Testis (tissue), 3 donors: Measurements from ENCODE around the gene USP20. TPM values are rescaled to one million over a fixed set of nuclear protein-coding genes. Genes with fewer than 3 reads are reported as not detected.

Experiments used
- DNase-seq: peaks from one replicate; pipeline ENCODE4 v3.0.0-alpha.2; 2019
- H3K27ac ChIP-seq, 2 donors: fragments of 200-600 bp; sonication (generic); one replicate each; pipeline ENCODE4 v1.5.1; 2019
- H3K27me3 ChIP-seq: fragments of 200-600 bp; sonication (generic); one replicate; pipeline ENCODE4 v1.5.1; 2019
- H3K36me3 ChIP-seq: fragments of 200-600 bp; sonication (generic); one replicate; pipeline ENCODE4 v1.5.1; 2017; ENCODE audit warnings: low read depth; ENCODE audit errors: missing control alignments
- H3K4me1 ChIP-seq: fragments of 200-600 bp; sonication (generic); one replicate; pipeline ENCODE4 v1.5.1; 2019
- H3K4me3 ChIP-seq, 2 donors: fragments of 200-600 bp; sonication (generic); one replicate each; pipeline ENCODE4 v1.5.1; 2017 to 2019
- H3K9me3 ChIP-seq: fragments of 200-600 bp; sonication (generic); one replicate; pipeline ENCODE4 v1.5.1; 2017
- CTCF ChIP-seq, 3 experiments: fragments of 450-650 bp in 2 of 3; fragments of 200-600 bp in 1 of 3; sonication (generic) in 1 of 3; IDR thresholded peaks; one replicate each; pipeline ENCODE4 v1.5.1; 2016 to 2019; ENCODE audit warnings: antibody characterized with exemption in 3 of 3, mild to moderate bottlenecking in 2 of 3, moderate library complexity in 1 of 3
- POLR2A ChIP-seq: fragments of 450-650 bp; IDR thresholded peaks from one replicate; pipeline ENCODE4 v1.6.1; 2017; ENCODE audit warnings: antibody characterized with exemption, mild to moderate bottlenecking, moderate library complexity
- whole genome bisulfite sequencing, 2 donors: methylation state at CpG; one replicate each; pipeline ENCODE4 v1.1.5; 2018; 5-methylcytosine and 5-hydroxymethylcytosine counted together
- intact Hi-C: fragments of 100-400 bp; cut with DNase I; formaldehyde crosslinking; loops from one replicate; pipeline ENCODE4 v1.15.1; 2023; ENCODE audit warnings: low total_unique reads
- polyA plus RNA-seq: library from polyadenylated mRNA; stranded (reverse); fragments of 350-450 nt; fragmentation: Illumina TruSeq; extraction: RNeasy Lipid Tissue Mini Kit (QIAGEN cat#74804); gene quantifications from one replicate; pipeline ENCODE4 v1.2.3, GENCODE V29; 2014; ENCODE audit warnings: low read depth, low replicate concordance; ENCODE audit not compliant: insufficient read depth
- total RNA-seq, 2 donors: library from RNA; depleted of rRNA; stranded (reverse); fragments of >200 nt; gene quantifications; one replicate each; pipeline ENCODE4 v1.2.3, GENCODE V29; 2016

The USP20 gene
- total and polyA plus RNA-seq, 3 donors from 2014 or later, result 37.4 to 48.3 (median 46.8) TPM

GRCh38 chr9:129876815-129877214, 41.6 kb downstream of the USP20 start:
- no peak overlapping the region for H3K4me3 ChIP-seq
- H3K36me3 ChIP-seq, result no peaks in the 10 kb centered on the region
- no peaks in the 10 kb centered on the region for H3K9me3 ChIP-seq
- no peaks in the 10 kb centered on the region for H3K27me3 ChIP-seq
- no peaks in the 10 kb centered on the region for H3K4me1 ChIP-seq
- no peak for DNase-seq
- 87 to 93% methylated on average over 4 to 7 of the region's 7 CpGs for WGBS, 2 donors
- TF ChIP-seq POLR2A, result no peak
- TF ChIP-seq CTCF (IDR thresholded peaks at IDR 0.05), result no peak
- no peak overlapping the region for H3K27ac ChIP-seq
- intact Hi-C loops, result no loop called here

GRCh38 chr9:129878291-129878690, 43.0 kb downstream of the USP20 start:
- intact Hi-C loops, result no loop called here
- Histone ChIP-seq H3K27ac (no peak overlapping the region), H3K9me3 (no peaks in the 10 kb centered on the region), H3K4me1 (no peaks in the 10 kb centered on the region), H3K4me3 (no peak overlapping the region), H3K27me3 (no peaks in the 10 kb centered on the region), H3K36me3 (no peaks in the 10 kb centered on the region)
- no peak for DNase-seq
- TF ChIP-seq POLR2A (no peak), CTCF (IDR thresholded peaks at IDR 0.05) (no peak)
- 81 to 88% methylated on average over 3 to 11 of the region's 11 CpGs for WGBS, 2 donors

GRCh38 chr9:129879103-129879699, 43.9 kb downstream of the USP20 start:
- 91 to 93% methylated on average over 7 to 17 of the region's 17 CpGs for WGBS, 2 donors
- Histone ChIP-seq H3K27me3 (no peaks in the 10 kb centered on the region), H3K4me3 (no peak overlapping the region), H3K27ac (no peak overlapping the region), H3K4me1 (peaks cover 6% of the 10 kb centered on the region), H3K36me3 (no peaks in the 10 kb centered on the region), H3K9me3 (no peaks in the 10 kb centered on the region)
- intact Hi-C loops, result no loop called here
- DNase-seq, result no peak
- TF ChIP-seq POLR2A (no peak), CTCF (IDR thresholded peaks at IDR 0.05) (no peak)

- no peak for TF ChIP-seq CTCF (IDR thresholded peaks at IDR 0.05)
- no peak for TF ChIP-seq POLR2A
- H3K4me3 ChIP-seq, result no peak overlapping the region
- H3K36me3 ChIP-seq, result no peaks in the 10 kb centered on the region
- 94 to 95% methylated on average over 14 to 31 of the region's 31 CpGs for WGBS, 2 donors
- intact Hi-C loops, result loop anchor here (10.0 kb wide), 2 partner anchors 225 to 355 kb away; no protein-coding TSS in a partner anchor
- H3K4me1 ChIP-seq, result peaks cover 13% of the 10 kb centered on the region
- DNase-seq, result no peak
- H3K27ac ChIP-seq, result no peak overlapping the region
- no peaks in the 10 kb centered on the region for H3K27me3 ChIP-seq
- no peaks in the 10 kb centered on the region for H3K9me3 ChIP-seq
Observed at GRCh38 chr9:129879991-129880653, 44.9 kb downstream of the USP20 start.
